Measurements from ENCODE around the gene OR13H1.
"Not testable (repeated sequence)": the region's sequence is repeated elsewhere in the genome, so short reads cannot be mapped to it uniquely, and the experiment has no call there.

The OR13H1 gene

GRCh38 chrX:131543774-131544173 is at the start of gene OR13H1:
OR13H1 (plus strand) TSS chrX:131544074; CDS start chrX:131544074, 0 bp downstream.
- no peak for DNase-seq

GRCh38 chrX:131501556-131501955 is 42.3 kb upstream of the OR13H1 start:
- not testable (repeated sequence) for DNase-seq

- DNase-seq: no peak
Observed at GRCh38 chrX:131513159-131513914, 30.5 kb upstream of the OR13H1 start.

- DNase-seq: no peak
Observed at GRCh38 chrX:131521824-131522223, 22.1 kb upstream of the OR13H1 start.

- no peak for DNase-seq
Observed at GRCh38 chrX:131544218-131544617, 344 bp downstream of the OR13H1 start.

- DNase-seq: no peak
Observed at GRCh38 chrX:131549011-131549410, 5.1 kb downstream of the OR13H1 start.

GRCh38 chrX:131552453-131552852 is 8.6 kb downstream of the OR13H1 start:
- DNase-seq: not testable (repeated sequence)

GRCh38 chrX:131558562-131558961 is 14.7 kb downstream of the OR13H1 start:
- DNase-seq: no peak

- DNase-seq: no peak
Observed at GRCh38 chrX:131564553-131565229, 20.8 kb downstream of the OR13H1 start.

GRCh38 chrX:131565909-131566308 is 22.0 kb downstream of the OR13H1 start:
- DNase-seq: no peak

GRCh38 chrX:131571348-131571747 is 27.5 kb downstream of the OR13H1 start:
- no peak for DNase-seq

GRCh38 chrX:131572372-131573014 is 28.6 kb downstream of the OR13H1 start:
- DNase-seq: no peak

GRCh38 chrX:131577413-131577812 is 33.5 kb downstream of the OR13H1 start:
- DNase-seq: no peak

GRCh38 chrX:131577999-131578734 is 34.3 kb downstream of the OR13H1 start:
- DNase-seq: peak in 1 of 2 experiments; percentile 4

GRCh38 chrX:131578735-131579367 is 35.0 kb downstream of the OR13H1 start:
- not testable (repeated sequence) for DNase-seq

GRCh38 chrX:131588995-131589394 is 45.1 kb downstream of the OR13H1 start:
- DNase-seq: no peak
